ENCODE results near the gene AMIGO3.

The AMIGO3 gene

GRCh38 chr3:49673121-49673714 is 46.3 kb downstream of the AMIGO3 start:
- H3K4me3 ChIP-seq (ENCODE audit: low read length): peak overlapping the region; percentile 72
- DNase-seq (ENCODE audit: low read depth): no peak
- TF ChIP-seq, protein P1, sequence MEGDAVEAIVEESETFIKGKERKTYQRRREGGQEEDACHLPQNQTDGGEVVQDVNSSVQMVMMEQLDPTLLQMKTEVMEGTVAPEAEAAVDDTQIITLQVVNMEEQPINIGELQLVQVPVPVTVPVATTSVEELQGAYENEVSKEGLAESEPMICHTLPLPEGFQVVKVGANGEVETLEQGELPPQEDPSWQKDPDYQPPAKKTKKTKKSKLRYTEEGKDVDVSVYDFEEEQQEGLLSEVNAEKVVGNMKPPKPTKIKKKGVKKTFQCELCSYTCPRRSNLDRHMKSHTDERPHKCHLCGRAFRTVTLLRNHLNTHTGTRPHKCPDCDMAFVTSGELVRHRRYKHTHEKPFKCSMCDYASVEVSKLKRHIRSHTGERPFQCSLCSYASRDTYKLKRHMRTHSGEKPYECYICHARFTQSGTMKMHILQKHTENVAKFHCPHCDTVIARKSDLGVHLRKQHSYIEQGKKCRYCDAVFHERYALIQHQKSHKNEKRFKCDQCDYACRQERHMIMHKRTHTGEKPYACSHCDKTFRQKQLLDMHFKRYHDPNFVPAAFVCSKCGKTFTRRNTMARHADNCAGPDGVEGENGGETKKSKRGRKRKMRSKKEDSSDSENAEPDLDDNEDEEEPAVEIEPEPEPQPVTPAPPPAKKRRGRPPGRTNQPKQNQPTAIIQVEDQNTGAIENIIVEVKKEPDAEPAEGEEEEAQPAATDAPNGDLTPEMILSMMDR (conservative IDR thresholded peaks at IDR 0.05; ENCODE audit: low read depth, low read length): no peak

DNA sequence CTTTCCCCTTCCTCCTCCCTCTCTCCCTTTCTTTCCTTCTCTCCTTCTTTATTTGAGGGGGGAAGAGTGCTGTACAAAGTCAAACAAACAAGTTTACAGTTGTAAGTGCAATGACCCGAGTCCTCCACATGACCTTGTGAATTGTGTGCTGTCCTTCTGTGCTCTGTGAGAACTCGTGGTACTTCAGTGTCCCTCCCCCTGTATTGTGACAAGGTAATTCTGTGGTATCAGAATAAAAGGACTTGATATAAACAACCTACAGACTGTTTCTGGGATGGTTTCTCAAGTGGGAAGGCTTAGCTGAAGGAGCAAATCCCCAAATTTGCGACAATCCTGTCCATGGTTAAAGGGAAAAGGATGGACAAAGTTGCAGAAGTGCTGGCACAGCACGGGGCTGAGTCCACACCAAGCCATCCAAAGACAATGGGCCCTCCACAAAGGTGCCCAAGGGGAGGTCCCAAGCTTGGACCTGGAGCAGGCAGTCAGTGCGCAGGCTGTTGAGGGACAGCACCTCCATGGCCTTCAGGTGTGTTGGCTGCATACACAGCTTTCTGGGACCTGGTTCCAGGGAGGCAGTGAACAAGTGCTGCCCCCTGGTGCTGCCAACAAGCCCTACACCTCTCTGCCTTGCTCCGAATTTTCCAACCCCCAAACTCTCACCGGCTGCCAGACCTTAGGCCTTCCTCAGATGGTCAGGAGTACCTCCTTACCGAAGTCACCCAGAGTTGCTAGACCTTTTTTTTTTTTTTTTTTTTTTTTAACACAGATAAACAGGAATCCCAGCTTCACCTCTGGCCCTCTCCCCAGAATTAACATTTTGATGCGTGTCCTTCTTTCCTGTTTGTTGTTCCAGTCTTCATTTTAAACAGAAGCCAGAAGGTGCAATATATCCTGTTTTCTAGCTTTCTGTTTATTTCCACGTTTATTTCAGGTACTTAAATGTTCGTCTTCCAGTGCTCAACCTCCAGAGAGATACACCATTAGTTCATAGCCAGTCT is 47.9 kb downstream of the AMIGO3 start:
- DNase-seq (ENCODE audit: low read depth): no peak
- TF ChIP-seq, protein P1 (conservative IDR thresholded peaks at IDR 0.05; ENCODE audit: low read depth, low read length): peak; percentile 96

GRCh38 chr3:49670940-49671290 is 48.6 kb downstream of the AMIGO3 start:
- H3K4me3 ChIP-seq (ENCODE audit: low read length): no peak overlapping the region
- no peak for DNase-seq (ENCODE audit: low read depth)
- TF ChIP-seq, protein P1 (conservative IDR thresholded peaks at IDR 0.05; ENCODE audit: low read depth, low read length): no peak

More for the DNA sequence above, 47.9 kb downstream of the AMIGO3 start:
- H3K4me3 ChIP-seq (ENCODE audit: low read length): no peak overlapping the region

- no peak overlapping the region for H3K4me3 ChIP-seq (ENCODE audit: low read length)
- TF ChIP-seq, protein P1 (conservative IDR thresholded peaks at IDR 0.05; ENCODE audit: low read depth, low read length): no peak
- DNase-seq (ENCODE audit: low read depth): no peak
Measured at GRCh38 chr3:49669352-49669751, 50.1 kb downstream of the AMIGO3 start.

- TF ChIP-seq, protein P1 (conservative IDR thresholded peaks at IDR 0.05; ENCODE audit: low read depth, low read length): no peak
- DNase-seq (ENCODE audit: low read depth): no peak
Measured at GRCh38 chr3:49668861-49669260, 50.6 kb downstream of the AMIGO3 start.

GRCh38 chr3:49668414-49668797 is 51.1 kb downstream of the AMIGO3 start:
- H3K4me3 ChIP-seq (ENCODE audit: low read length): no peak overlapping the region
- TF ChIP-seq, protein P1 (conservative IDR thresholded peaks at IDR 0.05; ENCODE audit: low read depth, low read length): peak; percentile 15
- no peak for DNase-seq (ENCODE audit: low read depth)

More at GRCh38 chr3:49668861-49669260, 50.6 kb downstream of the AMIGO3 start:
- H3K4me3 ChIP-seq (ENCODE audit: low read length): no peak overlapping the region
